HepG2 (cell line): ENCODE data around the gene KLHDC8B. TPM values are rescaled to one million over a fixed set of nuclear protein-coding genes. Genes with fewer than 3 reads are reported as not detected.

ENCODE experiments used
- ATM ChIP-seq: fragments of 450-650 bp; IDR thresholded peaks from 2 replicates; pipeline ENCODE4 v1.7.1; 2017; ENCODE audit warnings: mild to moderate bottlenecking, borderline replicate concordance
- DBP ChIP-seq: sonication (generic); formaldehyde crosslinking; IDR thresholded peaks from 2 replicates; pipeline ENCODE4 v1.4.0; 2020; ENCODE audit warnings: missing genetic modification reagents; ENCODE audit errors: not compliant biosample characterization
- GABPB1 ChIP-seq: IDR thresholded peaks from 2 replicates; pipeline ENCODE4 v1.6.1; 2016; ENCODE audit warnings: mild to moderate bottlenecking, missing genetic modification reagents, moderate library complexity, missing compliant biosample characterization
- NONO ChIP-seq, 2 experiments: fragments of 450-650 bp in 1 of 2; sonication (generic) in 1 of 2; formaldehyde crosslinking in 1 of 2; IDR thresholded peaks in 1 of 2; conservative IDR thresholded peaks in 1 of 2; 2 replicates each; pipeline versions ENCODE4 v1.6.1 to v1.8.0; 2017 to 2022; ENCODE audit warnings: mild to moderate bottlenecking in 1 of 2, missing genetic modification reagents in 1 of 2, moderate library complexity in 1 of 2
- NR2F2 ChIP-seq: IDR thresholded peaks from 2 replicates; pipeline ENCODE4 v1.6.1; 2012; ENCODE audit warnings: low read depth, inconsistent platforms, borderline replicate concordance
- SP1 ChIP-seq, 2 experiments: fragments of 450-650 bp in 1 of 2; sonication (generic) in 1 of 2; formaldehyde crosslinking in 1 of 2; IDR thresholded peaks; 2 replicates each; pipeline versions ENCODE4 v1.4.0 to v1.6.1; 2016 to 2020; ENCODE audit warnings: missing genetic modification reagents in 1 of 2
- SRSF1 ChIP-seq: fragments of 200-400 bp; formaldehyde crosslinking; optimal IDR thresholded peaks from 2 replicates; pipeline ENCODE3; 2017; ENCODE audit warnings: mild to moderate bottlenecking, low read depth, low read length, moderate library complexity
- TBX3 ChIP-seq: fragments of 450-650 bp; IDR thresholded peaks from 2 replicates; pipeline ENCODE4 v1.6.1; 2017; ENCODE audit warnings: antibody characterized with exemption, mild to moderate bottlenecking, inconsistent platforms, borderline replicate concordance
- ZNF264 ChIP-seq: sonication (generic); formaldehyde crosslinking; IDR thresholded peaks from 2 replicates; pipeline ENCODE4 v1.4.0; 2020; ENCODE audit warnings: missing genetic modification reagents
- ZNF652 ChIP-seq: IDR thresholded peaks from 2 replicates; pipeline ENCODE4 v1.6.1; 2016; ENCODE audit warnings: low read depth, borderline replicate concordance
- polyA plus RNA-seq, 8 experiments: library from polyadenylated mRNA; depleted of rRNA in 3 of 8; stranded (reverse) in 7 of 8; unstranded in 1 of 8; fragments of >200 nt; fragmentation: Illumina TruSeq in 4 of 8; extraction: Trizol in 4 of 8; gene quantifications; 2 replicates each; pipeline versions ENCODE4 v1.2.1 to v1.2.3, GENCODE V29; 2011 to 2016; ENCODE audit warnings: low read depth in 4 of 8, missing spikeins in 1 of 8, mixed read lengths in 1 of 8; ENCODE audit not compliant: insufficient read depth in 1 of 8
- total RNA-seq, 5 experiments: library from RNA; depleted of rRNA; stranded (reverse); fragments of >200 nt; fragmentation: Illumina TruSeq; extraction: Trizol; gene quantifications; 2 replicates each; pipeline ENCODE4 v1.2.3, GENCODE V29; 2016; ENCODE audit warnings: low read depth in 1 of 5
- TF ChIP-seq, protein P1 (sequence below): sonication (generic); formaldehyde crosslinking; IDR thresholded peaks from 2 replicates; pipeline ENCODE4 v1.5.0; 2020; ENCODE audit warnings: mild to moderate bottlenecking, missing genetic modification reagents
- TF ChIP-seq, protein P2 (sequence below): sonication (generic); formaldehyde crosslinking; IDR thresholded peaks from 2 replicates; pipeline ENCODE4 v1.4.0; 2020; ENCODE audit warnings: mild to moderate bottlenecking, missing genetic modification reagents
- TF ChIP-seq, protein P3 (sequence below): sonication (generic); formaldehyde crosslinking; IDR thresholded peaks from 2 replicates; pipeline ENCODE4 v1.5.0; 2020; ENCODE audit warnings: missing genetic modification reagents
- TF ChIP-seq, protein P4 (sequence below): IDR thresholded peaks from 2 replicates; pipeline ENCODE4 v1.6.1; 2016; ENCODE audit warnings: mild to moderate bottlenecking, missing biosample characterization, missing genetic modification reagents
- TF ChIP-seq, protein P5 (sequence below): sonication (generic); formaldehyde crosslinking; IDR thresholded peaks from 2 replicates; pipeline ENCODE4 v1.8.0; 2022; ENCODE audit warnings: missing genetic modification reagents, mild to moderate bottlenecking, moderate library complexity, borderline replicate concordance
- TF ChIP-seq, protein P6 (sequence below): sonication (generic); formaldehyde crosslinking; IDR thresholded peaks from 2 replicates; pipeline ENCODE4 v1.8.0; 2022; ENCODE audit warnings: missing genetic modification reagents, mild to moderate bottlenecking, inconsistent platforms, borderline replicate concordance
- TF ChIP-seq, protein P7 (sequence below): sonication (generic); formaldehyde crosslinking; IDR thresholded peaks from 2 replicates; pipeline ENCODE4 v1.5.0; 2020; ENCODE audit warnings: missing genetic modification reagents, mild to moderate bottlenecking, borderline replicate concordance

Gene KLHDC8B
- total and polyA plus RNA-seq, 2 of the 13 experiments (the other 11 are each of a cell fraction or from before 2014, with no cell fraction given), result 17.2 to 17.8 TPM

GRCh38 chr3:49162751-49163419 is 8.5 kb upstream of the KLHDC8B start (continued):
- TF ChIP-seq, protein P1, sequence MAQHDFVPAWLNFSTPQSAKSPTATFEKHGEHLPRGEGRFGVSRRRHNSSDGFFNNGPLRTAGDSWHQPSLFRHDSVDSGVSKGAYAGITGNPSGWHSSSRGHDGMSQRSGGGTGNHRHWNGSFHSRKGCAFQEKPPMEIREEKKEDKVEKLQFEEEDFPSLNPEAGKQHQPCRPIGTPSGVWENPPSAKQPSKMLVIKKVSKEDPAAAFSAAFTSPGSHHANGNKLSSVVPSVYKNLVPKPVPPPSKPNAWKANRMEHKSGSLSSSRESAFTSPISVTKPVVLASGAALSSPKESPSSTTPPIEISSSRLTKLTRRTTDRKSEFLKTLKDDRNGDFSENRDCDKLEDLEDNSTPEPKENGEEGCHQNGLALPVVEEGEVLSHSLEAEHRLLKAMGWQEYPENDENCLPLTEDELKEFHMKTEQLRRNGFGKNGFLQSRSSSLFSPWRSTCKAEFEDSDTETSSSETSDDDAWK (CRISPR knock-in tag), result no peak
- TF ChIP-seq, protein P2, sequence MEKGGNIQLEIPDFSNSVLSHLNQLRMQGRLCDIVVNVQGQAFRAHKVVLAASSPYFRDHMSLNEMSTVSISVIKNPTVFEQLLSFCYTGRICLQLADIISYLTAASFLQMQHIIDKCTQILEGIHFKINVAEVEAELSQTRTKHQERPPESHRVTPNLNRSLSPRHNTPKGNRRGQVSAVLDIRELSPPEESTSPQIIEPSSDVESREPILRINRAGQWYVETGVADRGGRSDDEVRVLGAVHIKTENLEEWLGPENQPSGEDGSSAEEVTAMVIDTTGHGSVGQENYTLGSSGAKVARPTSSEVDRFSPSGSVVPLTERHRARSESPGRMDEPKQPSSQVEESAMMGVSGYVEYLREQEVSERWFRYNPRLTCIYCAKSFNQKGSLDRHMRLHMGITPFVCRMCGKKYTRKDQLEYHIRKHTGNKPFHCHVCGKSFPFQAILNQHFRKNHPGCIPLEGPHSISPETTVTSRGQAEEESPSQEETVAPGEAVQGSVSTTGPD (CRISPR knock-in tag), result no peak
- TF ChIP-seq TBX3 (no peak), ATM (no peak), NR2F2 (no peak), ZNF264 (no peak), SP1 (IDR thresholded peaks at IDR 0.05) (no peak), SP1 (CRISPR knock-in tag; IDR thresholded peaks at IDR 0.05) (no peak), SRSF1 (no peak), DBP (CRISPR knock-in tag) (no peak), GABPB1 (CRISPR knock-in tag) (no peak), ZNF652 (no peak), NONO (IDR thresholded peaks at IDR 0.05) (no peak), NONO (CRISPR knock-in tag; conservative IDR thresholded peaks at IDR 0.05) (no peak)
- TF ChIP-seq, protein P3, sequence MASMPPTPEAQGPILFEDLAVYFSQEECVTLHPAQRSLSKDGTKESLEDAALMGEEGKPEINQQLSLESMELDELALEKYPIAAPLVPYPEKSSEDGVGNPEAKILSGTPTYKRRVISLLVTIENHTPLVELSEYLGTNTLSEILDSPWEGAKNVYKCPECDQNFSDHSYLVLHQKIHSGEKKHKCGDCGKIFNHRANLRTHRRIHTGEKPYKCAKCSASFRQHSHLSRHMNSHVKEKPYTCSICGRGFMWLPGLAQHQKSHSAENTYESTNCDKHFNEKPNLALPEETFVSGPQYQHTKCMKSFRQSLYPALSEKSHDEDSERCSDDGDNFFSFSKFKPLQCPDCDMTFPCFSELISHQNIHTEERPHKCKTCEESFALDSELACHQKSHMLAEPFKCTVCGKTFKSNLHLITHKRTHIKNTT (CRISPR knock-in tag), result no peak
- TF ChIP-seq, protein P4, sequence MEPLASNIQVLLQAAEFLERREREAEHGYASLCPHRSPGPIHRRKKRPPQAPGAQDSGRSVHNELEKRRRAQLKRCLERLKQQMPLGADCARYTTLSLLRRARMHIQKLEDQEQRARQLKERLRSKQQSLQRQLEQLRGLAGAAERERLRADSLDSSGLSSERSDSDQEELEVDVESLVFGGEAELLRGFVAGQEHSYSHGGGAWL (CRISPR knock-in tag), result no peak
- TF ChIP-seq, protein P5, sequence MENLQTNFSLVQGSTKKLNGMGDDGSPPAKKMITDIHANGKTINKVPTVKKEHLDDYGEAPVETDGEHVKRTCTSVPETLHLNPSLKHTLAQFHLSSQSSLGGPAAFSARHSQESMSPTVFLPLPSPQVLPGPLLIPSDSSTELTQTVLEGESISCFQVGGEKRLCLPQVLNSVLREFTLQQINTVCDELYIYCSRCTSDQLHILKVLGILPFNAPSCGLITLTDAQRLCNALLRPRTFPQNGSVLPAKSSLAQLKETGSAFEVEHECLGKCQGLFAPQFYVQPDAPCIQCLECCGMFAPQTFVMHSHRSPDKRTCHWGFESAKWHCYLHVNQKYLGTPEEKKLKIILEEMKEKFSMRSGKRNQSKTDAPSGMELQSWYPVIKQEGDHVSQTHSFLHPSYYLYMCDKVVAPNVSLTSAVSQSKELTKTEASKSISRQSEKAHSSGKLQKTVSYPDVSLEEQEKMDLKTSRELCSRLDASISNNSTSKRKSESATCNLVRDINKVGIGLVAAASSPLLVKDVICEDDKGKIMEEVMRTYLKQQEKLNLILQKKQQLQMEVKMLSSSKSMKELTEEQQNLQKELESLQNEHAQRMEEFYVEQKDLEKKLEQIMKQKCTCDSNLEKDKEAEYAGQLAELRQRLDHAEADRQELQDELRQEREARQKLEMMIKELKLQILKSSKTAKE (CRISPR knock-in tag), result no peak
- TF ChIP-seq, protein P6, sequence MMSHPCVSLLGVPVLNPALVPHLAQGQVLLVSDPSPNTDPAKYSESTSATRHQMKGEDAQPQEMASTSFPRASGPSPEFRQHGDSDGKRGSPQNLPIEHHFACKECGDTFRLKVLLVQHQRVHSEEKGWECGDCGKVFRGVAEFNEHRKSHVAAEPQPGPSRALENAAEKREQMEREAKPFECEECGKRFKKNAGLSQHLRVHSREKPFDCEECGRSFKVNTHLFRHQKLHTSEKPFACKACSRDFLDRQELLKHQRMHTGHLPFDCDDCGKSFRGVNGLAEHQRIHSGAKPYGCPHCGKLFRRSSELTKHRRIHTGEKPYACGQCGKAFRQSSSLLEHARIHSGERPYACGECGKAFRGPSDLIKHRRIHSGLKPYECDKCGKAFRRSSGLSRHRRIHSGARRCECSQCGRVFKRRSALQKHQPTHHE (CRISPR knock-in tag), result no peak
- TF ChIP-seq, protein P7, sequence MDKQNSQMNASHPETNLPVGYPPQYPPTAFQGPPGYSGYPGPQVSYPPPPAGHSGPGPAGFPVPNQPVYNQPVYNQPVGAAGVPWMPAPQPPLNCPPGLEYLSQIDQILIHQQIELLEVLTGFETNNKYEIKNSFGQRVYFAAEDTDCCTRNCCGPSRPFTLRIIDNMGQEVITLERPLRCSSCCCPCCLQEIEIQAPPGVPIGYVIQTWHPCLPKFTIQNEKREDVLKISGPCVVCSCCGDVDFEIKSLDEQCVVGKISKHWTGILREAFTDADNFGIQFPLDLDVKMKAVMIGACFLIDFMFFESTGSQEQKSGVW (CRISPR knock-in tag), result no peak
